Liver (tissue), 9 donors: ENCODE results near the gene MALRD1. TPM values are rescaled to one million over a fixed set of nuclear protein-coding genes. Genes with fewer than 3 reads are reported as not detected.

ENCODE experiments used
- DNase-seq: peaks from one replicate; pipeline ENCODE4 v3.0.0-alpha.2; 2017; ENCODE audit warnings: low spot score
- H3K27ac ChIP-seq, 2 donors: one replicate each; pipeline ENCODE4 v1.7.0; 2013; ENCODE audit warnings: inconsistent platforms in 2 of 2, low read length in 2 of 2, control low read depth in 1 of 2, low read depth in 1 of 2, mild to moderate bottlenecking in 1 of 2
- H3K27me3 ChIP-seq, 4 donors: one replicate each; pipeline versions ENCODE4 v1.6.1 to v1.7.0; 2013; ENCODE audit warnings: low read length in 3 of 4, inconsistent platforms in 1 of 4, mild to moderate bottlenecking in 1 of 4, moderate library complexity in 1 of 4; ENCODE audit not compliant: control insufficient read depth in 4 of 4, insufficient read depth in 4 of 4
- H3K36me3 ChIP-seq, 4 donors: one replicate each; pipeline versions ENCODE4 v1.6.1 to v1.7.0; 2013; ENCODE audit warnings: low read length in 3 of 4, mild to moderate bottlenecking in 3 of 4, low read depth in 1 of 4, moderate library complexity in 1 of 4; ENCODE audit not compliant: control insufficient read depth in 4 of 4, insufficient read depth in 3 of 4
- H3K4me1 ChIP-seq, 4 donors: one replicate each; pipeline versions ENCODE4 v1.6.1 to v1.7.0; 2013; ENCODE audit warnings: low read length in 3 of 4, mild to moderate bottlenecking in 3 of 4, moderate library complexity in 1 of 4; ENCODE audit not compliant: control insufficient read depth in 4 of 4, insufficient read depth in 4 of 4
- H3K4me3 ChIP-seq, 3 donors: one replicate each; pipeline versions ENCODE4 v1.6.1 to v1.7.0; 2013; ENCODE audit warnings: low read length in 3 of 3, control low read depth in 1 of 3, low read depth in 1 of 3, mild to moderate bottlenecking in 1 of 3
- H3K9ac ChIP-seq, 2 donors: one replicate each; pipeline ENCODE4 v1.7.0; 2013; ENCODE audit warnings: low read length in 2 of 2, mild to moderate bottlenecking in 2 of 2, moderate library complexity in 2 of 2, control low read depth in 1 of 2, low read depth in 1 of 2
- H3K9me3 ChIP-seq, 4 donors: one replicate each; pipeline versions ENCODE4 v1.6.1 to v1.7.0; 2013; ENCODE audit warnings: low read length in 3 of 4; ENCODE audit not compliant: control insufficient read depth in 4 of 4
- EGR1 ChIP-seq, 2 donors: IDR thresholded peaks; 2 replicates each; pipeline ENCODE4 v1.6.1; 2016 to 2018; ENCODE audit warnings: antibody characterized with exemption in 2 of 2, low read depth in 2 of 2
- FOXA1 ChIP-seq: IDR thresholded peaks from 2 replicates; pipeline ENCODE4 v1.6.1; 2016; ENCODE audit warnings: antibody characterized with exemption
- FOXA2 ChIP-seq: IDR thresholded peaks from 2 replicates; pipeline ENCODE4 v1.6.1; 2016; ENCODE audit warnings: antibody characterized with exemption
- GABPA ChIP-seq, 2 donors: IDR thresholded peaks in 1 of 2; conservative IDR thresholded peaks in 1 of 2; 2 replicates each; pipeline ENCODE4 v1.6.1; 2016; ENCODE audit warnings: antibody characterized with exemption in 2 of 2, mild to moderate bottlenecking in 1 of 2, moderate library complexity in 1 of 2
- HNF4A ChIP-seq, 2 donors: conservative IDR thresholded peaks; 2 replicates each; pipeline ENCODE4 v1.6.1; 2016; ENCODE audit warnings: antibody characterized with exemption in 2 of 2, mild to moderate bottlenecking in 2 of 2
- HNF4G ChIP-seq: IDR thresholded peaks from 2 replicates; pipeline ENCODE4 v1.6.1; 2016; ENCODE audit warnings: antibody characterized with exemption
- JUND ChIP-seq, 2 donors: IDR thresholded peaks; 2 replicates each; pipeline ENCODE4 v1.6.1; 2016; ENCODE audit warnings: antibody characterized with exemption in 2 of 2
- NR2F2 ChIP-seq: IDR thresholded peaks from 2 replicates; pipeline ENCODE4 v1.6.1; 2016; ENCODE audit warnings: antibody characterized with exemption
- RAD21 ChIP-seq, 2 donors: IDR thresholded peaks; 2 replicates each; pipeline ENCODE4 v1.6.1; 2016; ENCODE audit warnings: antibody characterized with exemption in 2 of 2, mild to moderate bottlenecking in 2 of 2
- RXRA ChIP-seq, 2 donors: IDR thresholded peaks; 2 replicates each; pipeline ENCODE4 v1.6.1; 2017 to 2018; ENCODE audit warnings: antibody characterized with exemption in 2 of 2, mild to moderate bottlenecking in 1 of 2
- SP1 ChIP-seq: IDR thresholded peaks from 2 replicates; pipeline ENCODE4 v1.6.1; 2018; ENCODE audit warnings: antibody characterized with exemption, mild to moderate bottlenecking
- TAF1 ChIP-seq: conservative IDR thresholded peaks from 2 replicates; pipeline ENCODE4 v1.6.1; 2016; ENCODE audit warnings: antibody characterized with exemption, mild to moderate bottlenecking
- YY1 ChIP-seq: IDR thresholded peaks from 2 replicates; pipeline ENCODE4 v1.6.1; 2016; ENCODE audit warnings: antibody characterized with exemption, mild to moderate bottlenecking
- WGBS: extraction: QIAGEN DNeasy Blood & Tissue Kit; methylation state at CpG from one replicate; pipeline ENCODE4 v1.1.7; 2013; 5-methylcytosine and 5-hydroxymethylcytosine counted together
- polyA plus RNA-seq, 2 donors: library from polyadenylated mRNA; stranded (reverse) in 1 of 2; unstranded in 1 of 2; fragments of 200-250 nt in 1 of 2; fragments of >200 nt in 1 of 2; fragmentation: Nextera tagmentation in 1 of 2; extraction: Ambion mirVana in 1 of 2; gene quantifications; one replicate each; pipeline versions ENCODE4 v1.2.1 to v1.2.3, GENCODE V29; 2013 to 2015
- total RNA-seq, 2 donors: library from RNA; depleted of rRNA; stranded (reverse); fragments of >200 nt; gene quantifications; one replicate each; pipeline ENCODE4 v1.2.3, GENCODE V29; 2014
- TF ChIP-seq, protein P1 (sequence below): IDR thresholded peaks from 2 replicates; pipeline ENCODE4 v1.6.1; 2016; ENCODE audit warnings: antibody characterized with exemption
- TF ChIP-seq, protein P2 (sequence below): IDR thresholded peaks from 2 replicates; pipeline ENCODE4 v1.6.1; 2016; ENCODE audit warnings: antibody characterized with exemption
- TF ChIP-seq, protein P3 (sequence below): IDR thresholded peaks from 2 replicates; pipeline ENCODE4 v1.6.1; 2016; ENCODE audit warnings: antibody characterized with exemption
- TF ChIP-seq, protein P4 (sequence below): fragments of 150-350 bp; IDR thresholded peaks from 2 replicates; pipeline ENCODE4 v1.5.1; 2017; ENCODE audit warnings: improper control_type of control experiment, low read depth, low read length; ENCODE audit not compliant: missing input control
- TF ChIP-seq, protein P5 (sequence below): IDR thresholded peaks from 2 replicates; pipeline ENCODE4 v1.6.1; 2016; ENCODE audit warnings: antibody characterized with exemption, mild to moderate bottlenecking
- donor health status: healthy.
- donor health status: healthy.
- donor health status: healthy.
- donor health status: healthy.
- donor health status: healthy.

The MALRD1 gene
- total and polyA plus RNA-seq, 4 donors: 0.37 to 0.59 TPM; not detected in 2

DNA sequence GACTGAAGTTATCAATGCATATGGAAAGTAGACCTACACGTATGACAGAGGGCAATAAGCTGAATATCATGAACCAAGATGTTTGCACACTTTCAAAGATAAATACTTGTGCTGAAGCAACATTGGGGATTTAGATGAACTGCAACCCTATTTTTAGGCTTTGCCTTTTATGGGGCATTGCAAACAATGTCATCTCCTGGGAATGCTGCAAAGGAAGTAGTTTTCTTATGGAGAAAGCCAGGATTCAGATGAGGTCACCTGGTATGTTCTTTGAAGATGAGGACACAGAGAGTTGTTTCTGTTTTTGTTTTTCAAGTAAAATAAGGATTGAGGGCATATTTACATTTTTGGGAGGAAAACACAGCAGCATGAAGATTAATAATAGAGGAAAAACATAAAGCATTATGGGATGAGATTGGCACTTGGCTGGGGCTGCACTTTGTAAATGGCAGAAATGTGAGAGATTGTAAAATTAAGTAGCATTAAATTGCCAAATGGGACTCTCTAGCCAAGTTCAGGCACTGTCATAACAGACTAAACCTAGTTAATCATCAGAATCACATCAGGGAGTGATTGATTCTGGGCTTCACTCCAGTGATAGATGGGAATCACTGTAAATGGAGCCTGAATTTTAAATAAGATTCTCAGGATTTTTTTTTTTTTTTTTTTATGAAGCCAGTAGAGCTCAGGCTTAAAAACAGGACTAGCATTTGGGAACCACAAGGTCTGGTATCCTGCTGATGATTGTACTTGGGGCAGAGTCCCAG is 63.1 kb downstream of the MALRD1 start:
- no peak for DNase-seq
- H3K9me3 ChIP-seq: peaks cover 0 to 3% (median 1%) of the 10 kb centered on the region in 4 donors
- no peaks in the 10 kb centered on the region for H3K27me3 ChIP-seq
- no peaks in the 10 kb centered on the region for H3K4me1 ChIP-seq
- H3K9ac ChIP-seq: no peak overlapping the region
- H3K27ac ChIP-seq: no peak overlapping the region
- WGBS: 59% methylated on average over 1 of the region's 1 CpG
- H3K36me3 ChIP-seq: no peaks in the 10 kb centered on the region
- no peak for TF ChIP-seq FOXA1
- no peak for TF ChIP-seq RXRA (IDR thresholded peaks at IDR 0.05)
- TF ChIP-seq GABPA (IDR thresholded peaks at IDR 0.05 in 1 of 2, conservative IDR thresholded peaks at IDR 0.05 in 1 of 2): no peak
- TF ChIP-seq, protein P1, sequence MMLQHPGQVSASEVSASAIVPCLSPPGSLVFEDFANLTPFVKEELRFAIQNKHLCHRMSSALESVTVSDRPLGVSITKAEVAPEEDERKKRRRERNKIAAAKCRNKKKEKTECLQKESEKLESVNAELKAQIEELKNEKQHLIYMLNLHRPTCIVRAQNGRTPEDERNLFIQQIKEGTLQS: no peak
- H3K4me3 ChIP-seq: no peak overlapping the region

DNA sequence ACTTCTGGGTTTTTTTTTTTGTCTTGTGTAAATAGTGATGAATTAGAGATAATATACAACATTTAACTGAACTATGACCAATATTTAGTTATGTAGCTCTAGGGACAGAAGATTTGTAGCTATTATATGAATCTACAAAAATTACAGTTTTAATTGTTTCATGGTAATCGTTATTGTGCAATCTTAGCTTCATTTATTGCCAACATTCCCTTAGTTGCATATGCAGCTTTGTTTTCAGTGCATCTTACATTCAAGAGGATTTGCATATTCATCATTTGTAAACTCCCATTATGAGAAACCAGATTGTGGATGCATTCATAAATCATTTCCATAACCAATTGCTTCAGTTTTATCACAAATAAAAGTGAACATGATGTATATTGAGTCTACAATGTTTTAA is 68.8 kb downstream of the MALRD1 start:
- H3K4me1 ChIP-seq: no peaks in the 10 kb centered on the region
- 81% methylated on average over 1 of the region's 1 CpG for WGBS
- no peaks in the 10 kb centered on the region for H3K27me3 ChIP-seq
- H3K36me3 ChIP-seq: no peaks in the 10 kb centered on the region
- H3K27ac ChIP-seq: no peak overlapping the region
- H3K9me3 ChIP-seq: no peaks in the 10 kb centered on the region
- no peak overlapping the region for H3K9ac ChIP-seq
- TF ChIP-seq NR2F2: no peak
- no peak for TF ChIP-seq TAF1
- TF ChIP-seq, protein P2, sequence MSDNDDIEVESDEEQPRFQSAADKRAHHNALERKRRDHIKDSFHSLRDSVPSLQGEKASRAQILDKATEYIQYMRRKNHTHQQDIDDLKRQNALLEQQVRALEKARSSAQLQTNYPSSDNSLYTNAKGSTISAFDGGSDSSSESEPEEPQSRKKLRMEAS: no peak
- TF ChIP-seq FOXA1: no peak
- no peak for TF ChIP-seq RAD21 (IDR thresholded peaks at IDR 0.05)
- TF ChIP-seq, protein P3, sequence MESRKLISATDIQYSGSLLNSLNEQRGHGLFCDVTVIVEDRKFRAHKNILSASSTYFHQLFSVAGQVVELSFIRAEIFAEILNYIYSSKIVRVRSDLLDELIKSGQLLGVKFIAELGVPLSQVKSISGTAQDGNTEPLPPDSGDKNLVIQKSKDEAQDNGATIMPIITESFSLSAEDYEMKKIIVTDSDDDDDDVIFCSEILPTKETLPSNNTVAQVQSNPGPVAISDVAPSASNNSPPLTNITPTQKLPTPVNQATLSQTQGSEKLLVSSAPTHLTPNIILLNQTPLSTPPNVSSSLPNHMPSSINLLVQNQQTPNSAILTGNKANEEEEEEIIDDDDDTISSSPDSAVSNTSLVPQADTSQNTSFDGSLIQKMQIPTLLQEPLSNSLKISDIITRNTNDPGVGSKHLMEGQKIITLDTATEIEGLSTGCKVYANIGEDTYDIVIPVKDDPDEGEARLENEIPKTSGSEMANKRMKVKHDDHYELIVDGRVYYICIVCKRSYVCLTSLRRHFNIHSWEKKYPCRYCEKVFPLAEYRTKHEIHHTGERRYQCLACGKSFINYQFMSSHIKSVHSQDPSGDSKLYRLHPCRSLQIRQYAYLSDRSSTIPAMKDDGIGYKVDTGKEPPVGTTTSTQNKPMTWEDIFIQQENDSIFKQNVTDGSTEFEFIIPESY: no peak
- no peak for TF ChIP-seq YY1
- TF ChIP-seq RXRA (IDR thresholded peaks at IDR 0.05): no peak
- TF ChIP-seq JUND (IDR thresholded peaks at IDR 0.05): no peak
- TF ChIP-seq GABPA (IDR thresholded peaks at IDR 0.05 in 1 of 2, conservative IDR thresholded peaks at IDR 0.05 in 1 of 2): no peak
- TF ChIP-seq, protein P4, sequence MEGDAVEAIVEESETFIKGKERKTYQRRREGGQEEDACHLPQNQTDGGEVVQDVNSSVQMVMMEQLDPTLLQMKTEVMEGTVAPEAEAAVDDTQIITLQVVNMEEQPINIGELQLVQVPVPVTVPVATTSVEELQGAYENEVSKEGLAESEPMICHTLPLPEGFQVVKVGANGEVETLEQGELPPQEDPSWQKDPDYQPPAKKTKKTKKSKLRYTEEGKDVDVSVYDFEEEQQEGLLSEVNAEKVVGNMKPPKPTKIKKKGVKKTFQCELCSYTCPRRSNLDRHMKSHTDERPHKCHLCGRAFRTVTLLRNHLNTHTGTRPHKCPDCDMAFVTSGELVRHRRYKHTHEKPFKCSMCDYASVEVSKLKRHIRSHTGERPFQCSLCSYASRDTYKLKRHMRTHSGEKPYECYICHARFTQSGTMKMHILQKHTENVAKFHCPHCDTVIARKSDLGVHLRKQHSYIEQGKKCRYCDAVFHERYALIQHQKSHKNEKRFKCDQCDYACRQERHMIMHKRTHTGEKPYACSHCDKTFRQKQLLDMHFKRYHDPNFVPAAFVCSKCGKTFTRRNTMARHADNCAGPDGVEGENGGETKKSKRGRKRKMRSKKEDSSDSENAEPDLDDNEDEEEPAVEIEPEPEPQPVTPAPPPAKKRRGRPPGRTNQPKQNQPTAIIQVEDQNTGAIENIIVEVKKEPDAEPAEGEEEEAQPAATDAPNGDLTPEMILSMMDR: no peak
- TF ChIP-seq EGR1 (IDR thresholded peaks at IDR 0.05; ENCODE audit: low read depth in 2 of 2): no peak
- TF ChIP-seq FOXA2: no peak
- TF ChIP-seq SP1: no peak
- no peak for TF ChIP-seq HNF4G
- TF ChIP-seq, protein P1: no peak
- TF ChIP-seq HNF4A (conservative IDR thresholded peaks at IDR 0.05): no peak
- TF ChIP-seq, protein P5, sequence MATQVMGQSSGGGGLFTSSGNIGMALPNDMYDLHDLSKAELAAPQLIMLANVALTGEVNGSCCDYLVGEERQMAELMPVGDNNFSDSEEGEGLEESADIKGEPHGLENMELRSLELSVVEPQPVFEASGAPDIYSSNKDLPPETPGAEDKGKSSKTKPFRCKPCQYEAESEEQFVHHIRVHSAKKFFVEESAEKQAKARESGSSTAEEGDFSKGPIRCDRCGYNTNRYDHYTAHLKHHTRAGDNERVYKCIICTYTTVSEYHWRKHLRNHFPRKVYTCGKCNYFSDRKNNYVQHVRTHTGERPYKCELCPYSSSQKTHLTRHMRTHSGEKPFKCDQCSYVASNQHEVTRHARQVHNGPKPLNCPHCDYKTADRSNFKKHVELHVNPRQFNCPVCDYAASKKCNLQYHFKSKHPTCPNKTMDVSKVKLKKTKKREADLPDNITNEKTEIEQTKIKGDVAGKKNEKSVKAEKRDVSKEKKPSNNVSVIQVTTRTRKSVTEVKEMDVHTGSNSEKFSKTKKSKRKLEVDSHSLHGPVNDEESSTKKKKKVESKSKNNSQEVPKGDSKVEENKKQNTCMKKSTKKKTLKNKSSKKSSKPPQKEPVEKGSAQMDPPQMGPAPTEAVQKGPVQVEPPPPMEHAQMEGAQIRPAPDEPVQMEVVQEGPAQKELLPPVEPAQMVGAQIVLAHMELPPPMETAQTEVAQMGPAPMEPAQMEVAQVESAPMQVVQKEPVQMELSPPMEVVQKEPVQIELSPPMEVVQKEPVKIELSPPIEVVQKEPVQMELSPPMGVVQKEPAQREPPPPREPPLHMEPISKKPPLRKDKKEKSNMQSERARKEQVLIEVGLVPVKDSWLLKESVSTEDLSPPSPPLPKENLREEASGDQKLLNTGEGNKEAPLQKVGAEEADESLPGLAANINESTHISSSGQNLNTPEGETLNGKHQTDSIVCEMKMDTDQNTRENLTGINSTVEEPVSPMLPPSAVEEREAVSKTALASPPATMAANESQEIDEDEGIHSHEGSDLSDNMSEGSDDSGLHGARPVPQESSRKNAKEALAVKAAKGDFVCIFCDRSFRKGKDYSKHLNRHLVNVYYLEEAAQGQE: no peak
- no peak overlapping the region for H3K4me3 ChIP-seq
- DNase-seq: no peak
